Measurements from ENCODE around the gene OPCML.

- TF ChIP-seq POU6F1 (CRISPR knock-in tag; IDR thresholded peaks at IDR 0.05; ENCODE audit: borderline replicate concordance, low read depth), result no peak
- no peak for TF ChIP-seq OSR1 (CRISPR knock-in tag; IDR thresholded peaks at IDR 0.05)
- no peak for TF ChIP-seq ESRRG (CRISPR knock-in tag; IDR thresholded peaks at IDR 0.05)
- no peak for TF ChIP-seq BACH2 (CRISPR knock-in tag; IDR thresholded peaks at IDR 0.05; ENCODE audit: borderline replicate concordance)
- no peak for TF ChIP-seq TOX (CRISPR knock-in tag; IDR thresholded peaks at IDR 0.05; ENCODE audit: borderline replicate concordance)
- TF ChIP-seq ZFP3 (CRISPR knock-in tag; IDR thresholded peaks at IDR 0.05), result no peak
- no peak for TF ChIP-seq PATZ1 (CRISPR knock-in tag; IDR thresholded peaks at IDR 0.05; ENCODE audit: borderline replicate concordance)
- no peak for TF ChIP-seq ARNTL (CRISPR knock-in tag; IDR thresholded peaks at IDR 0.05; ENCODE audit: borderline replicate concordance, low read depth)
- TF ChIP-seq ZNF8 (CRISPR knock-in tag; IDR thresholded peaks at IDR 0.05), result no peak
- no peak for TF ChIP-seq CREB5 (CRISPR knock-in tag; IDR thresholded peaks at IDR 0.05; ENCODE audit: low read depth)
- no peak for TF ChIP-seq RARB (CRISPR knock-in tag; IDR thresholded peaks at IDR 0.05)
- no peak for TF ChIP-seq CSRNP3 (CRISPR knock-in tag; IDR thresholded peaks at IDR 0.05)
- no peak for TF ChIP-seq CSDC2 (CRISPR knock-in tag; IDR thresholded peaks at IDR 0.05)
These were observed 595.3 kb downstream of the OPCML start for GRCh38 chr11:132937016-132937415.

All from SK-N-SH treated with all-trans-retinoic acid at 6 μM for 48 hours (cell line).